ENCODE measurements around the gene FAM117B. TPM values are rescaled to one million over a fixed set of nuclear protein-coding genes. Genes with fewer than 3 reads are reported as not detected.
A peak's percentile ranks its signal among the peaks of the same experiment; 100 is the strongest.

FAM117B gene
- total RNA-seq, 1 experiment from 2014 or later: 24.0 TPM

GRCh38 chr2:202695166-202695565 lies 60.4 kb downstream of the FAM117B start:
- H3K79me2 ChIP-seq (ENCODE audit: insufficient read depth, low read length): no peaks in the 10 kb centered on the region
- no peak for DNase-seq
- H3K9me3 Mint-ChIP-seq: no peaks in the 10 kb centered on the region; a peak in 1 of 5 replicates
- no peaks in the 10 kb centered on the region for H4K20me1 ChIP-seq (ENCODE audit: control insufficient read depth, insufficient read depth, insufficient read length)
- no peak overlapping the region for H3K4ac ChIP-seq (ENCODE audit: low read depth, low read length)
- H3K27ac Mint-ChIP-seq: peak overlapping the region in 2 of 3 experiments; percentile 51 to 68; a peak in 1 of 7 replicates
- H3K9ac ChIP-seq (ENCODE audit: extremely low read depth, insufficient read length, low read length): no peak overlapping the region
- H3K23me2 ChIP-seq (ENCODE audit: insufficient read length, low read depth, low read length, poor library complexity, severe bottlenecking): no peaks in the 10 kb centered on the region
- H3K4me2 ChIP-seq (ENCODE audit: insufficient read depth, insufficient read length, low read length): no peak overlapping the region
- no peaks in the 10 kb centered on the region for H3K9me3 ChIP-seq (ENCODE audit: control insufficient read depth, low read depth, low read length)
- no CpG with 5 or more reads among the region's 9 CpGs for WGBS (ENCODE audit: extremely low coverage, insufficient read length, low lambda C conversion rate)
- no peak overlapping the region for H2AK5ac ChIP-seq (ENCODE audit: insufficient read length, low read length)
- H3T11ph ChIP-seq (ENCODE audit: low read length): no peak overlapping the region
- H2AFZ ChIP-seq (ENCODE audit: low read length): no peak overlapping the region
- H3K14ac ChIP-seq (ENCODE audit: insufficient read depth, low read length): no peak overlapping the region
- no peak overlapping the region for H2BK15ac ChIP-seq (ENCODE audit: low read depth, low read length)
- no peak overlapping the region for H2BK20ac ChIP-seq (ENCODE audit: low read depth, low read length, poor library complexity, severe bottlenecking)
- H3K79me1 ChIP-seq (ENCODE audit: insufficient read depth, low read depth, low read length, poor library complexity, severe bottlenecking): no peaks in the 10 kb centered on the region
- H4K5ac ChIP-seq (ENCODE audit: insufficient read length, low read depth, low read length): no peak overlapping the region
- TF ChIP-seq CTCF (conservative IDR thresholded peaks at IDR 0.05): no peak
- no peaks in the 10 kb centered on the region for H3K27me3 ChIP-seq (ENCODE audit: insufficient read depth, low read length)
- no peak overlapping the region for H2BK120ac ChIP-seq (ENCODE audit: low read depth, low read length, poor library complexity, severe bottlenecking)
- H3K18ac ChIP-seq (ENCODE audit: insufficient read length, low read depth, low read length): no peak overlapping the region
- peaks cover 23 to 32% (median 31%) of the 10 kb centered on the region in 3 experiments; a peak in 6 of 7 replicates for H3K36me3 Mint-ChIP-seq (ENCODE audit: insufficient read depth in 1 of 3, low read depth in 3 of 3)
- no peaks in the 10 kb centered on the region for H3K4me1 ChIP-seq (ENCODE audit: insufficient read depth, low read length)
- H3K4me3 Mint-ChIP-seq: no peak overlapping the region
- no peak overlapping the region for H3K23ac ChIP-seq (ENCODE audit: insufficient read length, low read depth, low read length)
- no peak overlapping the region for H4K91ac ChIP-seq (ENCODE audit: insufficient read length, low read depth, low read length)
- H2BK5ac ChIP-seq (ENCODE audit: insufficient read length, low read length): no peak overlapping the region
- no peak overlapping the region for H3K56ac ChIP-seq (ENCODE audit: insufficient read length, low read depth, low read length)
- H4K8ac ChIP-seq (replicated peaks; ENCODE audit: insufficient read length, low read depth, low read length): no peak overlapping the region
- H3K27me3 Mint-ChIP-seq (ENCODE audit: low read depth): no peaks in the 10 kb centered on the region
- no peak overlapping the region for H3K27ac ChIP-seq (ENCODE audit: insufficient read length, low read depth, low read length)
- H2BK12ac ChIP-seq (ENCODE audit: insufficient read length, low read depth, low read length): no peak overlapping the region
- H3K4me1 Mint-ChIP-seq: peaks cover 0 to 5% of the 10 kb centered on the region in 2 experiments; a peak in 2 of 4 replicates

Data from H9 (cell line).